Measurements from ENCODE around the gene GLOD4.

- TF ChIP-seq CTCF (IDR thresholded peaks at IDR 0.05) (no peak), POLR2A (IDR thresholded peaks at IDR 0.05) (no peak)
These were observed 39.8 kb downstream of the GLOD4 start for GRCh38 chr17:742147-742793.
